ENCODE data around the gene AMH. TPM values are rescaled to one million over a fixed set of nuclear protein-coding genes. Genes with fewer than 3 reads are reported as not detected.

Gene AMH
- total RNA-seq, 2 donors from 2014 or later: 0.80 to 1.6 TPM

- ATAC-seq: no peak
- no peak for DNase-seq
- intact Hi-C loops (cut with DNase I): no loop called here
Measured at GRCh38 chr19:2216361-2217225, 32.5 kb upstream of the AMH start.

GRCh38 chr19:2217591-2217990, 31.5 kb upstream of the AMH start:
- DNase-seq (no peak), ATAC-seq (no peak)
- intact Hi-C loops (cut with DNase I): no loop called here

DNA sequence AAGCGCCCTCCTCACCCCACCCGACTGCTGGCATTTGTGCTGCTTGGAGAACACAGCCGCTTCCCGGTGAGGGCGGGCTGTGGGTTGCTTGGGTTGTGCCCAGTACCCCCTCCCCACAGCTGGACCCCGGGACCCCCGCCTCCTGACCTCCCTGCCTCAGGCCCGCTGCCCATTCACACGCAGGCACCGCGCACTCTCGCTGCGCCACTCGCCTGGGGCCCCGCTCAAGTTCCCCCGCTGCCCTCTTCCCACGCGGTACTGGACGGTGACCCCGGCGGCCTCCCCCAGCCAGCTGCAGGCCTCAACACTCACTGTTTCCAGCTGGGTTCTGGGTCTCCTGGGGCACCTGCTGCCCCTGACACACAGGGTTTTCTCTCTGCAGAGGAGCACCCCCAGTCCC, 29.4 kb upstream of the AMH start:
- DNase-seq (no peak), ATAC-seq (no peak)
- intact Hi-C loops (cut with DNase I): no loop called here

DNA sequence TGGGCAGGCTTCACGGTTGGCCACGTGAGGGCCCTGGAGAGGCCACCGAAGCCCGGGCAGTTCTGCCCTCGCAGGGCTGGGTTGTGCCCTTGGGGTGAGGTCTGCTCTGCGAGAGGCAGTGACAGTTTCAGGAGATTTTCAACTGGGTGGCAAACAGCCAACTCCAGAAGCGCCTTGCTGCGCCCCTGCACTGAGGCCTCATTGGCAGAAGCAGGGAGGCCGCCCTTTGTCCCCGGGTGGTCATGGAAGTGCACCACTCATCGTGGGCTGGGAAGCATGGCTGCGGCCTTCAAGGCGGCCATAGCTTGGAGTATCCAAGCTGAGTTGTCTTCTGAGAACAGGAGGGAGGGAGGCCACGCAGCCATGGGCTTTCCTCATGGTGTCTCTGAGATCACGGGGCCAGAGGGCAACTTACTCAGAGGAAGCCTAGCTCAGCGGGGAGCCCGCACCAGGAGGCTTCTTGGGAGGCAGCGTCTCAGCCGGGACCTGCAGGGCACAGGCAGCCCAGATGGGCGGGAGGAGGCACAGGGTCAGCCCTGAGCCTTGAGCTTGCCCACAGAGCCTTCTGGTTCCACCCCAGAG, 27.8 kb upstream of the AMH start:
- intact Hi-C loops (cut with DNase I): no loop called here
- no peak for DNase-seq
- ATAC-seq: peak in 1 of 2 donors; percentile 67

GRCh38 chr19:2221918-2222317, 27.2 kb upstream of the AMH start:
- no peak for DNase-seq
- no peak for ATAC-seq
- intact Hi-C loops (cut with DNase I): no loop called here

- intact Hi-C loops (cut with DNase I): no loop called here
- DNase-seq: no peak
- no peak for ATAC-seq
Measured at GRCh38 chr19:2223391-2223790, 25.7 kb upstream of the AMH start.

DNA sequence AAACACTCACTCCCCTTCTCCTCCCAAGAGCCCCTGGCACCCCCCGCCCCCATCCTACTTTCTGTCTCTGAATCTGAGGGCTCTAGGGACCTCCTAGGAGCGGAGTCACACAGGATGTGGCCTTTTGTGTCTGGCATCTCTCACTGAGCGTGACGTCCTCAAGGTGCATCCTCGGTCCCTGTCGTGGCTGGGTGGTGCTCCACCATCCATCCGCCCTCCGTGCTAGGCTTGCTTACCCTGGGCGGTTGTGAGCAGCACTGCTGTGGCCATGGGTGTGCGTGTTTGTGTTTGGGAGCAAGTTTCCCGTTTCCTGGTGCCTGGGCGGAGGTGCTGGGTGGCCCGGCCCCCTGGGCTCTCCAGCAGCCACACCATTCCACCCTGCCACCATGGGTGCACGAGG, 25.2 kb upstream of the AMH start:
- intact Hi-C loops (cut with DNase I): no loop called here

GRCh38 chr19:2224754-2225349, 24.3 kb upstream of the AMH start:
- intact Hi-C loops (cut with DNase I): no loop called here
- ATAC-seq (peak in 1 of 2 donors; percentile 15), DNase-seq (no peak)

More for the DNA sequence above, 25.2 kb upstream of the AMH start:
- DNase-seq: no peak
- no peak for ATAC-seq

GRCh38 chr19:2225415-2226050, 23.6 kb upstream of the AMH start:
- DNase-seq (no peak), ATAC-seq (no peak)
- intact Hi-C loops (cut with DNase I): no loop called here

DNA sequence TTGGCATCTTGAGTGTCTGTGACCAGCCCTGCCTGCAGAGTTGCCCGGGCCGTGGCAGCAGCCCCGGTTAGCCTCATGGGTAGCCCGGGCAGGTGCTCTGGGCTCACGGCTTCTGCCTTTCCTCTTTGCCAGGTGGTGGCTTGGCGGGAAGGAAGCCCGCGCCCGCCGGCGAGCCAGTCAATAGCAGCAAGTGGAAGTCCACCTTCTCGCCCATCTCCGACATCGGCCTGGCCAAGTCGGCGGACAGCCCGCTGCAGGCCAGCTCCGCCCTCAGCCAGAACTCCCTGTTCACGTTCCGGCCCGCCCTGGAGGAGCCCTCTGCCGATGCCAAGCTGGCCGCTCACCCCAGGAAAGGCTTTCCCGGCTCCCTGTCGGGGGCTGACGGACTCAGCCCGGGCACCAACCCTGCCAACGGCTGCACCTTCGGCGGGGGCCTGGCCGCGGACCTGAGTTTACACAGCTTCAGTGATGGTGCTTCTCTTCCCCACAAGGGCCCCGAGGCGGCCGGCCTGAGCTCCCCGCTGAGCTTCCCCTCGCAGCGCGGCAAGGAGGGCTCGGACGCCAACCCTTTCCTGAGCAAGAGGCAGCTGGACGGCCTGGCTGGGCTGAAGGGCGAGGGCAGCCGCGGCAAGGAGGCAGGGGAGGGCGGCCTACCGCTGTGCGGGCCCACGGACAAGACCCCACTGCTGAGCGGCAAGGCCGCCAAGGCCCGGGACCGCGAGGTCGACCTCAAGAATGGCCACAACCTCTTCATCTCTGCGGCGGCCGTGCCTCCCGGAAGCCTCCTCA, 22.9 kb upstream of the AMH start:
- no peak for DNase-seq
- ATAC-seq: no peak
- intact Hi-C loops (cut with DNase I): no loop called here

DNA sequence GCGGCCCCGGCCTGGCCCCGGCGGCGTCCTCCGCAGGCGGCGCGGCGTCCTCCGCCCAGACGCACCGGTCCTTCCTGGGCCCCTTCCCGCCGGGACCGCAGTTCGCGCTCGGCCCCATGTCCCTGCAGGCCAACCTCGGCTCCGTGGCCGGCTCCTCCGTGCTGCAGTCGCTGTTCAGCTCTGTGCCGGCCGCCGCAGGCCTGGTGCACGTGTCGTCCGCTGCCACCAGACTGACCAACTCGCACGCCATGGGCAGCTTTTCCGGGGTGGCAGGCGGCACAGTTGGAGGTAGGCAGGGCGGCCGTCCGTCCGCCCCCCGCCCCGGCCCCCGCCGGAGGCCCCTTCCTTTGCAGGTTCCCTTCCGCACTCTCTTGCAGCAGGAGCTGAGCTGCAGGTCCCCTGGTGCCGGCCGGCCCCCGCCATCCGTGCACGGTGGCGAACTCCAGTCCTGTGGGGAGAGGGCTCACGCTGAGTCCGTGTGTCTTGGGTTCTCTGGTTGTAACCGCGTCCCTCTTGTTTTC, 22.2 kb upstream of the AMH start:
- intact Hi-C loops (cut with DNase I): no loop called here
- DNase-seq: no peak
- ATAC-seq: no peak

- DNase-seq (no peak), ATAC-seq (no peak)
- intact Hi-C loops (cut with DNase I): no loop called here
Measured at GRCh38 chr19:2227415-2228156, 21.5 kb upstream of the AMH start.

DNA sequence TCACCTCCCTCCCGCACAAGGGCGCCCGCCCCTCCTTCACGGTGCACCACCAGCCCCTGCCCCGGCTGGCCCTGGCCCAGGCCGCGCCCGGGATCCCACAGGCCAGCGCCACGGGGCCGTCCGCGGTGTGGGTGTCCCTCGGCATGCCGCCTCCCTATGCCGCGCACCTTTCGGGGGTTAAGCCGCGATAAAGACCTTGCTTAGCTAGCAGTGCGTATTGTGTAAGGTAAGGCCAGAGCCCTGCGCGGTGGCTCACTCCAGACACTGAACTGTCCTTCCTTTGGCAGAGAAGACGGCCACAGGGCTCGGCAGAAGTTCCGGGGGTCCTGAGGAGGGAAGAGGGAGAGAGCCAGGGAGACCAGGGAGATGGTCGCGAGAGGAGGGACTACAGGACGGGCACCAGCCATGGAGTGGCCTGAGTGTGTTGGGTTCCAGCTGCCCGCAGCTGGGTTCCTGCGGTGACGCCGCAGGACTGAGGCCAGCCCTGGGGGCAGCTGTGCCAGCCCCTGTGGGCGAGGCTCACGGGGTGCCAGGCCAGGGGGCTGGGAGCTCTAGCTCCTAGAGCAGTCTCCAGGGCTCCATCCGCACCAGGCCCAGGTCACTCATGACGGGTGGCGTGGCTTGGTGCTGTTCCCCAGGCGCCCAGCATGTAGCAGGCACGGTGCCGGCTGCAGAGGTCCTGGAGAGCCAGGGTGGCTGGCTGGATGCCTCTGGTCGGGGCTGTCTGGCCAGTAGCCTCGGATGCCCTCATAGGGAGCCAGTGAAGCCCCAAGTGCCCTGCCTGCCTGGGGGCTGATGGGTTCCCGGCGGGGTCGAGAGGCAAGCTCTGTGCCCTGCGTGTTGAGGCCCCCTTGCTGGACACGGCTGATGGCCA, 20.7 kb upstream of the AMH start:
- intact Hi-C loops (cut with DNase I): no loop called here
- ATAC-seq: peak in 1 of 2 donors; percentile 42
- no peak for DNase-seq

GRCh38 chr19:2229103-2230032, 19.8 kb upstream of the AMH start:
- no peak for DNase-seq
- peak in 1 of 2 donors; percentile 34 for ATAC-seq
- intact Hi-C loops (cut with DNase I): loop anchor here (10.0 kb wide), 1 partner anchor 75 kb away; the partner anchor contains the start of gene AP3D1 (in 2 of the 2)

DNA sequence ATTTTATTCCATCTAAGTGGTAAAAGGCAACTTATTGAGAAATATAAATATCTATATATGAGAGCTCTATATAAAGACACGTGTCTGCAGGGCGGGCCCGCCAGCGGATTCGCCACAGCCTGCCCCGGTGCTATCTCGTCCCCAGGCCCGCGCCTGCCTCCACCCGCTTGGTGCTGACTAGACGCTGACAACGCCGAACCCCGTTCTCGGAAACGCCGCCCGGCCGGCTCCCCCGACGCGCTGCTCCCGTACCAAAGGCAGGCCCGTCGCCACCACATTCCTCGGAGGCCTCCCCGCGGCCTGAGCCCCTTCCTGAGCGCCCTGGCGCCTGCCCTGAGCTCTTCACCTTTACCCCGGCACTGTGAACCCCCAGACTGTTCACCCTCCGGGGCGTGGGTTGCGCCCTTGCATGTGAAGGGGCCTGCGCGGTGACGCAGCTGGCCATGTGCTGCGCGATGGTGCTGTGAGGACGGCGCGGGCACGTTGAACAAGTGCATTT, 19.0 kb upstream of the AMH start:
- ATAC-seq: no peak
- DNase-seq: no peak
- intact Hi-C loops (cut with DNase I): loop anchor here (10.0 kb wide), 1 partner anchor 75 kb away; the partner anchor contains the start of gene AP3D1 (in 2 of the 2)

Data from left cardiac atrium (tissue), 4 donors.